Pons (tissue), 1 donor: ENCODE measurements around the gene NRG3.
"Not testable (repeated sequence)": the region's sequence is repeated elsewhere in the genome, so short reads cannot be mapped to it uniquely, and the experiment has no call there.

Source experiments
- DNase-seq: peaks from one replicate; pipeline ENCODE4 v3.0.0-alpha.2; 2016; ENCODE audit warnings: low spot score

Gene NRG3

GRCh38 chr10:81959016-81959415 is 84.0 kb downstream of the NRG3 start:
- no peak for DNase-seq

DNA sequence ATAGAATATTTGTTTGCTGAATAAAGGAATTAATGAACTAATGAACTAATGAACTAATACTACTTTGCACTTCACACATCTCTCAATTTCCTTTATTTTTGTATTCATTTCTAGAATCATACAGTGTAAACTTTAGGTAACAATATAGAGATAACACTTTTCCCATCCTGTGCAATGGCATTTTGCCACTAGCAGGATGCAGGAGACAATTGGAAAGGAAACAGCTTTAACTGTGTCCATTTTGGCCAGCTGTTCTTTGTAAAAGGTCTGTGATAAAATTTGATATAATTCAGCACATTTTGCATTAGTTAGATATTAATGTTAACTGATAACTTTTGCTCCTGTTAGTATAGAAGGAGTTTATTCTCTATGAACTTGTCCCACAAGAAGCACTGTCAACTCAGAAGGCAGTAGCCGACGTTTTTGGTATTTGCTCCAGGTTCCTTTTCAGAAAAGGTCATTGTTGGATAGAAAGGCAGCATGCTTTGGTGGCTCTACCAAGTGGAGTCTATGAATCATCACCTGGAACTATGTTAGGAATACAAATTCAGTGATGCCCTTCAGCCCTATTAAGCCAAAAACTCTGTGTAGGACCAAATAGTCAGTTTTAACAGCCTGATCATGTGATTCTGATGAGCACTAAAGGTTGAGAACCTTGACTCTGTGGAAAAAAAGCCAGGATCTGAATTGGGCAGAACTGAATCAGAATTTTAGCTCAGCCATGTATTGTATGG is 86.6 kb downstream of the NRG3 start:
- DNase-seq, result no peak

- no peak for DNase-seq
These were observed 88.6 kb downstream of the NRG3 start for GRCh38 chr10:81963606-81964005.

DNA sequence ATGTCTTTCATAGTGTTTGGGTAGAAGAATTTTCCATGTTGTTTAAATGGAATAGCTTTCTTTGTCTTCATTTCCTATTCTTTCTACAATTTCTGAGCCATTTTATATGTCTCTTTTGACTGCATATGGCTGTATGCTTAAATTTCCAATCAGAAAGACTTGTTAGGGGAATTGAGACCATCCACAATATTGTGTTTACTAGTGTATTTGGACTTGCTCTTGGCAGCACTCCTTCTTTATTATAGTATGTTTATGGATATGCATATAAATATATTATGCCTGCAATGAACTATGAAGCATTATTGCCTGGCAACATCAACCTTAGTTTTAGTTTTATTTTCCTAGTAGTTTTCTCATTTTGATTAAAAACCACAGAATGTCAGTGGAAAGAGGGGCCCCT is 92.7 kb downstream of the NRG3 start:
- DNase-seq, result no peak

GRCh38 chr10:81969136-81969535 is 94.1 kb downstream of the NRG3 start:
- no peak for DNase-seq

GRCh38 chr10:81978238-81978637 is 103.2 kb downstream of the NRG3 start:
- no peak for DNase-seq

GRCh38 chr10:81981724-81982123 is 106.7 kb downstream of the NRG3 start:
- no peak for DNase-seq

GRCh38 chr10:81984428-81984827 is 109.4 kb downstream of the NRG3 start:
- no peak for DNase-seq

DNA sequence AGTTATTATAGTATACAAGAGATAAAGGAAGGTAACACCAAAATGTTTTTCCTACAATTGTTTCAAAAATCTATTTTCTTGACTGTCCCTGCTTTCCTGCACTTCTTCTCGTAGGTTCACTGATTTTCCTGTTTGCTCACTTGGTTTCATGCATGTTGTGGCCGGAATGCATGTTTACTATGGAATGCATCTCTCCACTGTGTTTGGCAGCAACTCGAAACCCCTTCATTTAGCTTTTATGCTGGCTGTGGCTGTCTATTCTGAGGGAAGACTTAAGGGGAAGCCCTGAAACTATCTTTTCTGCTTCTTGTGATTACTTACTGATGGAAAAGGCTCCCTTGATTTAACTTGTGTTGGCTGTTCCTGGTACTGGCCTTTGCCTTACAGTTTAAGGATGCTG is 120.3 kb downstream of the NRG3 start:
- DNase-seq, result no peak

DNA sequence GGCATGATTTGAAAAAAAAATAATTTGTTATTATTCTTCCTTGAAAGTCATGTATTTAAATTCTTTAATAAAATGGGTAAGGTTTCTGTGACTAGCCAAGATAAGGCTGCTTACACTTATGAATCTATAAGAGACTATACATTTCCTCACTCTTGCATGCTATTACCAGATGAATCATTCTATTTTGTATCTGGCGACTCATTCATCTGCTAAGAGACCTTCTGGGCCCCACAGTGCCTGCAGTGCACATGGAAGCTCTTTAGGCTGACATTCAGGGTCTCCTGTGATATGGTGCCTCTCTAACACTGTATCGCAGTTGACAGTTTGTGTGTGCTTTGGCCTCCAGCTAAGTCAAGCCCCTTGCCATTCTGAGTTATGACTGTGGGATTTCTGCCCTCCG is 121.9 kb downstream of the NRG3 start:
- no peak for DNase-seq

DNA sequence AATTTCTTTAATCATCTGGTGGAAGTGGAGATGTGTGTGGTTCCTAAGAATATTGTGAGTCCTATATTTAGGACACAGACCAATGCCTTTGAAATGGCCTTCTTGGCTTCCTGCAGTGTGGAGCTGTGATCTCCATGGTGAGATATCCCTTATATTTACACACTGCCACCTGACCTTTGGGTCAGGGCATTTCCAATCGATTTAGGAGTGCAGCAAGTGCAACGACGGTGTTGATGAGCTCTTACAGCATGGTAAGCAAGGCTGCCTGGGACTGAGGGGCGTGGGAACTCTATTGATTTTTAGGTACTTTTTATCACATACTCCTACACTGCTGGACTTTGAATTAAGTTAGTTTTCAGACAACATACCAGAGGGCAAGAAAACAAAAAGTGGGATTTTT is 146.0 kb downstream of the NRG3 start:
- DNase-seq, result no peak

DNA sequence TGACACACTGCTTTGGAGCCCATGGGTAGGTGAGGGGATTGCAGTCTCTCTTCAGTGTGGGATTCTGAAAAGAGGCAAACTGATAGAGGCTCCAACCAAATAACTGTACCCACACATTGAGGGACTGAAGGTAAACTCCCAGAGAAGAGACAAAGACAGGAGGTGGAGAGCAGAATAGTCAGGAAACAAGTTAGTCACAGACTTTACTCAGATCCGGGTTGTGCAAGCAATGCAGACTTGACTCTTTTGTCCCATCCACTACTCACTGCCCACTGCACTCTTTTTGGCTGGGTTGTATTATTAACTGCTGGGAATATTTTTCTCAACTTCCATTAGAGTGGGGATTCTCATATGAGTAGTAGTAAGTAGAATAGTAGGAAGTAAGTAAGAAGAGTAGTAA is 152.7 kb downstream of the NRG3 start:
- DNase-seq, result no peak

DNA sequence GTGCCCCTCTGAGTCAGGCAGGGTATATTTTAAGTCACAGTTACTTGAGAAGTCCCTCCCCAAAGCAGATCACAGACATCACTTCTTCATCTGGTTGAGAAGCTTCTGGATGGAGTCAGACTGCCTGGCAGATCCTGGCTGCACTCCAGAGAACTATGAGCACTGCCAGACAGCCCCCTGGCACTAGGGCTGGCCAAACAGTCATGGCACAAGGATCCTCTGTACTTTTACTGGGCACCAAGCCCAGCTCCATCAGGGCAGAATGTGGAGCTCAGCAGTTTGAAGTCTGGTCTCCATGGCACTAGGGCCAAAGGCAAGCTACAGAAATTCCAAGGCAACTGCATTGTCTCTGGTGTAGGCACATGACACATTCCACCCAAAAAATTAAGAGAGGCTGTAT is 162.1 kb downstream of the NRG3 start:
- DNase-seq, result peak; percentile 89

- no peak for DNase-seq
These were observed 163.6 kb downstream of the NRG3 start for GRCh38 chr10:82038587-82038986.

- no peak for DNase-seq
These were observed 165.3 kb downstream of the NRG3 start for GRCh38 chr10:82040336-82040735.

GRCh38 chr10:82041018-82041417 is 166.0 kb downstream of the NRG3 start:
- DNase-seq, result no peak

GRCh38 chr10:82056391-82056790 is 181.4 kb downstream of the NRG3 start:
- no peak for DNase-seq

DNA sequence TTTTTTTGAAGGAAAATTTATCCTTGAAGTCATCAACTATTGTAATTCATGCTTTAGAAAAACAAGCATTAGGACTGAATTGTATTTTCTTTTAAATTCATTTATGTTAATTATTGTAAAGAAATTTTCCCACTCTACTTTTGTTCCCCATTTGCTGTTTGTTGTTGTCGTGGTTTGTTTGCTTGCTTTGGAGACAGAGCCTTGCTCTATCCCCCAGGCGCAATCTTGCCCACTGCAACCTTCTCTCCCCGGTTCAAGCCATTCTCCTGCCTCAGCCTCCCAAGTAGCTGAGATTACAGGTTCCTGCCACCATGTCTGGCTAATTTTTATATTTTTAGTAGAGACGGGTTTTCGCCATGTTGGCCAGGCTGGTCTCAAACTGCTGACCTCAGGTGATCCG is 192.2 kb downstream of the NRG3 start:
- not testable (repeated sequence) for DNase-seq

DNA sequence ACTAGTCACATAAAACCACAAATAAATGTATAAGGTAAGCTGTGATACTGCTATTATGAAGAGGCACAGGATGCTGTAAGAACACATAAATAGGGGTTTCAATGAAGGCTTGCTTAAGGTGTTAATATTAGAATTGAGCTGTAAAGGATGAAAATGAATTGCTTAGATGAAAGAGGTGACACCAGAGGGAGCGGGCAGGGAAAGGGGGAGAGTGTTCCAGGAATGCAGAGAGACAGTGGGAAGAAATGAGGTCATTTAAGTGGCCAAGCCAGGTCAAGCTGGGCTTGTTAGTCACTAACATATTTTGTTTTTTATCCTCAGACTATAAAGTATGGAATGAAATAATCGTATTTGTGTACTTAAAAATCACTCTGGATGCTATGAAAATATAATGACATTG is 193.5 kb downstream of the NRG3 start:
- DNase-seq, result no peak

- no peak for DNase-seq
These were observed 196.2 kb downstream of the NRG3 start for GRCh38 chr10:82071231-82071630.

- no peak for DNase-seq
These were observed 197.1 kb downstream of the NRG3 start for GRCh38 chr10:82072124-82072523.

- DNase-seq, result no peak
These were observed 200.6 kb downstream of the NRG3 start for GRCh38 chr10:82075605-82076004.

DNA sequence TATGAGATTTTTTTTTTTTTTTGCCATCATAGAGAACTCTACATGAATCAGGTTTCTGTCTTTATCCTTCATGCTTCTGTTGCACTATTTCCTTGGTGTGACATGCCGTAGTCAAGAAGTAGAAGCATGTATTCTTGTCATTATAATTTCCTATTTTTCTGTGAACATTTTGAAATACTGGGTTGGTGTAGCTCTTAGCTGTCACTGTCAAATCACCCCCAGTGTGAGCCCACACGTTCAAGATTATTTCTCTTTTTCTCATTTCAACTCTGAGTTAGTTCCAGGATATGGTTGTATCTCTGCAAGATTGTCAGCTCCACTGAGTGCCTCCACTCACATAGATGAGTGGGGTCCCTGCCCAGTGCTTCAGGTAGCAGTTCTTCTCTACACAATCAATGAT is 209.5 kb downstream of the NRG3 start:
- DNase-seq, result no peak

GRCh38 chr10:82084904-82085303 is 209.9 kb downstream of the NRG3 start:
- DNase-seq, result no peak

DNA sequence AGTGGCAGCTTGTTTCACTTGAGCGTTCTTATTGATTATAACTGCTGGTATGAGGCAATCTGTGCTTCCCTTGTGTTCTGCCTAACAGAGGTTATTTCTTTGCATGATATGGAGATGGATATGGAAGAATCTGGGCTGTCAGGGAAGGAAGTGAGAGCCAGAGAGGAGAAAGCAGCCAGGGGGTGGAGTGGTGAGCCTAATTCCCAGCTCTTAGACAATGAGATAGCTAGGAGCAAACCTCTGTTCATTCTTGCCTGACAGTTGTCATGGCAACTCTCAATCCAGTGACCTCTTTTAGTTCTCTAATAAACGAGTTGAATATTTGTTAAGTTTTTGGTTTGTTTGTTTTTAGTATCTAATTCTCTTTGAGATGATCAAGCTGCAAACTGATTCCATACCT is 214.3 kb downstream of the NRG3 start:
- DNase-seq, result peak; percentile 12
